ENCODE measurements around the gene PSMF1.

- TF ChIP-seq CTCF (IDR thresholded peaks at IDR 0.05): no peak
- TF ChIP-seq EZH2 (IDR thresholded peaks at IDR 0.05): no peak
- no peak for TF ChIP-seq EZH2phosphoT487 (IDR thresholded peaks at IDR 0.05)
These were observed 18.8 kb downstream of the PSMF1 start for GRCh38 chr20:1137236-1137635.
